HG03460 (cell line): ENCODE measurements around the gene STIM2.
"Not testable (repeated sequence)": the region's sequence is repeated elsewhere in the genome, so short reads cannot be mapped to it uniquely, and the experiment has no call there.

Source experiments
- ATAC-seq: cut with Tn5 transposase; IDR thresholded peaks from one replicate; pipeline ENCODE4 v1.9.1; 2021; ENCODE audit not compliant: unreplicated experiment

The STIM2 gene

GRCh38 chr4:26866781-26867180 is 6.1 kb downstream of the STIM2 start:
- no peak for ATAC-seq

GRCh38 chr4:26867914-26868684 is 7.5 kb downstream of the STIM2 start:
- no peak for ATAC-seq

GRCh38 chr4:26870576-26871262 is 10.1 kb downstream of the STIM2 start:
- no peak for ATAC-seq

- no peak for ATAC-seq
Measured at GRCh38 chr4:26871611-26872010, 11.0 kb downstream of the STIM2 start.

- peak; percentile 87 for ATAC-seq
Measured at GRCh38 chr4:26873391-26874026, 12.9 kb downstream of the STIM2 start.

- no peak for ATAC-seq
Measured at GRCh38 chr4:26874110-26874509, 13.5 kb downstream of the STIM2 start.

GRCh38 chr4:26877406-26877805 is 16.8 kb downstream of the STIM2 start:
- ATAC-seq: no peak

- no peak for ATAC-seq
Measured at GRCh38 chr4:26877961-26878360, 17.3 kb downstream of the STIM2 start.

- no peak for ATAC-seq
Measured at GRCh38 chr4:26878794-26879391, 18.3 kb downstream of the STIM2 start.

- ATAC-seq: no peak
Measured at GRCh38 chr4:26879805-26880204, 19.2 kb downstream of the STIM2 start.

- ATAC-seq: no peak
Measured at GRCh38 chr4:26884026-26884425, 23.4 kb downstream of the STIM2 start.

- ATAC-seq: peak; percentile 59
Measured at GRCh38 chr4:26884486-26884988, 23.9 kb downstream of the STIM2 start.

GRCh38 chr4:26885912-26886274 is 25.3 kb downstream of the STIM2 start:
- ATAC-seq: peak; percentile 76

GRCh38 chr4:26887143-26887542 is 26.5 kb downstream of the STIM2 start:
- no peak for ATAC-seq

- ATAC-seq: no peak
Measured at GRCh38 chr4:26887809-26888208, 27.2 kb downstream of the STIM2 start.

- no peak for ATAC-seq
Measured at GRCh38 chr4:26889356-26889755, 28.7 kb downstream of the STIM2 start.

- no peak for ATAC-seq
Measured at GRCh38 chr4:26891054-26891453, 30.4 kb downstream of the STIM2 start.

GRCh38 chr4:26891867-26892266 is 31.2 kb downstream of the STIM2 start:
- no peak for ATAC-seq

GRCh38 chr4:26892480-26893150 is 32.0 kb downstream of the STIM2 start:
- no peak for ATAC-seq

GRCh38 chr4:26893491-26893890 is 32.9 kb downstream of the STIM2 start:
- no peak for ATAC-seq

- ATAC-seq: not testable (repeated sequence)
Measured at GRCh38 chr4:26894881-26895280, 34.2 kb downstream of the STIM2 start.
